Natural killer cell (primary cell): ENCODE data around the gene IGLON5. TPM values are rescaled to one million over a fixed set of nuclear protein-coding genes. Genes with fewer than 3 reads are reported as not detected.

ENCODE experiments used
- ATAC-seq, 3 donors: fragments of 150-1000 bp in 2 of 3; fragments of 200-7000 bp in 1 of 3; cut with Tn5 transposase; 1 replicate in 1 of 3; 2 replicates in 2 of 3; pipeline ENCODE4 v1.10.0; 2021; ENCODE audit warnings: mild to moderate bottlenecking in 2 of 3, moderate library complexity in 2 of 3
- DNase-seq, 2 donors: peaks; one replicate each; pipeline versions ENCODE4 v3.0.0 to v3.0.0-alpha.2; 2013 to 2021; ENCODE audit warnings: mixed read lengths in 1 of 2
- H3K27ac ChIP-seq: one replicate; pipeline ENCODE4 v1.5.1; 2013; ENCODE audit warnings: mild to moderate bottlenecking, low read length
- H3K27me3 ChIP-seq: one replicate; pipeline ENCODE4 v1.6.1; 2013; ENCODE audit warnings: low read length; ENCODE audit not compliant: control insufficient read depth, insufficient read depth
- H3K36me3 ChIP-seq: one replicate; pipeline ENCODE4 v1.6.1; 2013; ENCODE audit warnings: low read length; ENCODE audit not compliant: control insufficient read depth, insufficient read depth
- H3K4me1 ChIP-seq: one replicate; pipeline ENCODE4 v1.6.1; 2013; ENCODE audit warnings: low read length; ENCODE audit not compliant: control insufficient read depth, insufficient read depth
- H3K4me3 ChIP-seq: one replicate; pipeline ENCODE4 v1.5.1; 2013; ENCODE audit warnings: low read length
- H3K9me3 ChIP-seq: one replicate; pipeline ENCODE4 v1.6.1; 2013; ENCODE audit warnings: low read length; ENCODE audit not compliant: control insufficient read depth, insufficient read depth
- H3K27ac Mint-ChIP-seq, 2 donors: one replicate each; pipeline ENCODE4 v1.8.0; 2022; ENCODE audit warnings: mild to moderate bottlenecking in 2 of 2, mixed read lengths in 2 of 2, moderate library complexity in 1 of 2
- H3K27me3 Mint-ChIP-seq, 2 donors: one replicate each; pipeline ENCODE4 v1.8.0; 2022; ENCODE audit warnings: low read depth in 2 of 2, mixed read lengths in 2 of 2
- H3K36me3 Mint-ChIP-seq: one replicate; pipeline ENCODE4 v1.8.0; 2022; ENCODE audit warnings: mixed read lengths
- H3K4me1 Mint-ChIP-seq, 2 donors: one replicate each; pipeline ENCODE4 v1.8.0; 2022; ENCODE audit warnings: mixed read lengths in 2 of 2
- H3K4me3 Mint-ChIP-seq: one replicate; pipeline ENCODE4 v1.8.0; 2022; ENCODE audit warnings: mild to moderate bottlenecking, moderate library complexity, mixed read lengths
- H3K9me3 Mint-ChIP-seq, 2 donors: one replicate each; pipeline ENCODE4 v1.8.0; 2022; ENCODE audit warnings: mixed read lengths in 2 of 2
- CTCF ChIP-seq: fragments of 200-600 bp; IDR thresholded peaks from one replicate; pipeline ENCODE4 v1.8.0; 2022; ENCODE audit warnings: antibody characterized with exemption
- WGBS: methylation state at CpG from one replicate; pipeline ENCODE4 v1.1.7; 2013; ENCODE audit warnings: missing lambda C conversion rate; ENCODE audit not compliant: insufficient coverage; 5-methylcytosine and 5-hydroxymethylcytosine counted together
- intact Hi-C: fragments of 100-400 bp; cut with micrococcal nuclease; formaldehyde crosslinking; loops from one replicate; pipeline ENCODE4 v1.14.2; 2022
- total RNA-seq, 4 donors: library from RNA; stranded (reverse); fragments of 120-200 nt in 1 of 4; gene quantifications; one replicate each; pipeline versions ENCODE4 v1.2.3 to v1.2.4, GENCODE V29; 2013 to 2022

IGLON5 gene
- total RNA-seq, 3 donors from 2014 or later (not counting 1 experiment from before 2014, with no cell fraction given): not detected

GRCh38 chr19:51375504-51376221, 64.2 kb downstream of the IGLON5 start:
- Mint-ChIP-seq H3K36me3 (peaks cover 9% of the 10 kb centered on the region), H3K27me3 (no peaks in the 10 kb centered on the region), H3K9me3 (no peaks in the 10 kb centered on the region), H3K27ac (peak overlapping the region; percentile 88 to 94), H3K4me3 (peak overlapping the region; percentile 84), H3K4me1 (peaks cover 61 to 73% of the 10 kb centered on the region in 2 donors)
- DNase-seq (peak; percentile 44 to 77), ATAC-seq (peak in 1 of 3 donors; percentile 8)
- H3K4me1 ChIP-seq: peaks cover 78% of the 10 kb centered on the region
- peaks cover 7% of the 10 kb centered on the region for H3K36me3 ChIP-seq
- no peak for TF ChIP-seq CTCF
- WGBS: 11% methylated on average over 11 of the region's 11 CpGs
- no peak overlapping the region for H3K4me3 ChIP-seq
- intact Hi-C loops: no loop called here
- H3K9me3 ChIP-seq: no peaks in the 10 kb centered on the region
- H3K27ac ChIP-seq: peak overlapping the region; percentile 96
- no peaks in the 10 kb centered on the region for H3K27me3 ChIP-seq

GRCh38 chr19:51377422-51377821, 66.0 kb downstream of the IGLON5 start:
- Histone ChIP-seq H3K36me3 (no peaks in the 10 kb centered on the region), H3K27me3 (no peaks in the 10 kb centered on the region), H3K27ac (no peak overlapping the region), H3K4me1 (peaks cover 76% of the 10 kb centered on the region), H3K4me3 (no peak overlapping the region), H3K9me3 (no peaks in the 10 kb centered on the region)
- Mint-ChIP-seq H3K4me3 (no peak overlapping the region), H3K36me3 (no peaks in the 10 kb centered on the region), H3K27ac (peak overlapping the region in 1 of 2 donors; percentile 66), H3K27me3 (no peaks in the 10 kb centered on the region), H3K4me1 (peaks cover 58 to 76% of the 10 kb centered on the region in 2 donors), H3K9me3 (no peaks in the 10 kb centered on the region)
- intact Hi-C loops: no loop called here
- no peak for DNase-seq
- ATAC-seq: no peak
- WGBS: 73% methylated on average over 2 of the region's 2 CpGs
- TF ChIP-seq CTCF: no peak

GRCh38 chr19:51380379-51380778, 68.9 kb downstream of the IGLON5 start:
- Mint-ChIP-seq H3K4me1 (peaks cover 33 to 60% of the 10 kb centered on the region in 2 donors), H3K9me3 (no peaks in the 10 kb centered on the region), H3K27ac (peak overlapping the region; percentile 72 to 92), H3K27me3 (no peaks in the 10 kb centered on the region), H3K4me3 (no peak overlapping the region), H3K36me3 (no peaks in the 10 kb centered on the region)
- Histone ChIP-seq H3K27me3 (no peaks in the 10 kb centered on the region), H3K36me3 (no peaks in the 10 kb centered on the region), H3K27ac (peak overlapping the region; percentile 64), H3K4me1 (peaks cover 52% of the 10 kb centered on the region), H3K9me3 (no peaks in the 10 kb centered on the region), H3K4me3 (no peak overlapping the region)
- ATAC-seq: no peak
- TF ChIP-seq CTCF: no peak
- DNase-seq: no peak
- WGBS: 93% methylated on average over 9 of the region's 9 CpGs
- intact Hi-C loops: no loop called here

Other genes starting within 250 kb of the IGLON5 start
- gene KLK13, start 246.6 kb upstream of the IGLON5 start, total RNA-seq: not detected
- gene KLK14, start 228.8 kb upstream of the IGLON5 start, total RNA-seq: 1 to 10 TPM in 2 of 3 donors, under 1 TPM in 1; 0.64 to 1.3 (median 1.1) TPM
- gene CTU1, start 203.2 kb upstream of the IGLON5 start, total RNA-seq: 1 to 10 TPM; 2.5 to 6.5 (median 3.8) TPM
- gene SIGLEC9, start 186.7 kb upstream of the IGLON5 start, total RNA-seq: 10 to 100 TPM; 13.0 to 15.3 (median 13.8) TPM
- 10 to 100 TPM; 48.6 to 56.0 (median 49.5) TPM for gene SIGLEC7, start 169.3 kb upstream of the IGLON5 start, total RNA-seq
- gene CD33, start 86.6 kb upstream of the IGLON5 start, total RNA-seq: 1 to 10 TPM; 2.3 to 6.5 (median 6.0) TPM
- not detected for gene SIGLECL1, start 60.6 kb upstream of the IGLON5 start, total RNA-seq
- under 1 TPM in 2 of 3 donors, not detected in 1; 0.52 to 0.68 TPM for gene VSIG10L, start 30.5 kb downstream of the IGLON5 start, total RNA-seq
- gene ETFB, start 54.7 kb downstream of the IGLON5 start, total RNA-seq: 10 to 100 TPM; 44.9 to 60.1 (median 55.0) TPM
- gene CLDND2, start 57.4 kb downstream of the IGLON5 start, total RNA-seq: 10 to 100 TPM; 72.8 to 83.2 (median 75.3) TPM
- gene NKG7, start 61.0 kb downstream of the IGLON5 start, total RNA-seq: 1,000 to 10,000 TPM; 2,907 to 3,894 (median 3,151) TPM
- gene LIM2, start 76.3 kb downstream of the IGLON5 start, total RNA-seq: 10 to 100 TPM in 1 of 3 donors, 1 to 10 TPM in 2; 5.9 to 10.3 (median 8.5) TPM
- gene C19orf84, start 78.9 kb downstream of the IGLON5 start, total RNA-seq: 1 to 10 TPM; 1.4 to 3.6 (median 1.7) TPM
- gene SIGLEC10, start 106.0 kb downstream of the IGLON5 start, total RNA-seq: 10 to 100 TPM in 1 of 3 donors, 1 to 10 TPM in 2; 1.7 to 28.9 (median 6.6) TPM
- gene SIGLEC8, start 146.8 kb downstream of the IGLON5 start, total RNA-seq: not detected
- not detected for gene CEACAM18, start 166.9 kb downstream of the IGLON5 start, total RNA-seq
- gene SIGLEC12, start 190.2 kb downstream of the IGLON5 start, total RNA-seq: under 1 TPM in 2 of 3 donors, not detected in 1; 0.50 to 0.57 TPM
- 1 to 10 TPM in 1 of 3 donors, under 1 TPM in 2; 0.25 to 2.4 (median 0.59) TPM for gene SIGLEC6, start 220.0 kb downstream of the IGLON5 start, total RNA-seq